Kidney epithelial cell (primary cell): ENCODE measurements around the gene CYP17A1. TPM values are rescaled to one million over a fixed set of nuclear protein-coding genes. Genes with fewer than 3 reads are reported as not detected.
"Not testable (repeated sequence)": the region's sequence is repeated elsewhere in the genome, so short reads cannot be mapped to it uniquely, and the experiment has no call there.

Source experiments
- DNase-seq: peaks from one replicate; pipeline ENCODE4 v3.0.0-alpha.2; 2010; ENCODE audit warnings: low read depth
- H3K27me3 ChIP-seq: 2 replicates; pipeline ENCODE4 v1.6.0; 2011; ENCODE audit warnings: low read length; ENCODE audit not compliant: control insufficient read depth, insufficient read depth
- H3K36me3 ChIP-seq: 2 replicates; pipeline ENCODE4 v1.5.1; 2011; ENCODE audit warnings: low read length; ENCODE audit not compliant: control insufficient read depth, insufficient read depth
- H3K4me3 ChIP-seq: 2 replicates; pipeline ENCODE4 v1.5.1; 2011; ENCODE audit warnings: low read depth, mild to moderate bottlenecking, control low read depth, low read length
- CTCF ChIP-seq: IDR thresholded peaks from 2 replicates; pipeline ENCODE4 v1.5.1; 2011; ENCODE audit warnings: mild to moderate bottlenecking, moderate library complexity, low read length, control low read depth, inconsistent platforms; ENCODE audit not compliant: insufficient read depth, poor library complexity, severe bottlenecking
- total RNA-seq: library from RNA; depleted of rRNA; stranded (reverse); fragments of >200 nt; gene quantifications from 2 replicates; pipeline ENCODE4 v1.2.3, GENCODE V29; 2015

The CYP17A1 gene
- total RNA-seq, 1 donor from 2014 or later = not detected

- no peak for DNase-seq
- TF ChIP-seq CTCF = no peak
- Histone ChIP-seq H3K36me3 (no peaks in the 10 kb centered on the region), H3K4me3 (no peak overlapping the region), H3K27me3 (no peaks in the 10 kb centered on the region)
These were observed 19.7 kb upstream of the CYP17A1 start for GRCh38 chr10:102856758-102857424.

- DNase-seq = peak; percentile 90
- H3K4me3 ChIP-seq, H3K27me3 ChIP-seq, H3K36me3 ChIP-seq: not testable (repeated sequence)
These were observed 18.7 kb upstream of the CYP17A1 start for GRCh38 chr10:102855731-102856436.

- DNase-seq, H3K36me3 ChIP-seq, H3K27me3 ChIP-seq, H3K4me3 ChIP-seq: not testable (repeated sequence)
These were observed 16.0 kb upstream of the CYP17A1 start for GRCh38 chr10:102853237-102853636.

- TF ChIP-seq CTCF = no peak
- no peak for DNase-seq
- H3K27me3 ChIP-seq = no peaks in the 10 kb centered on the region
- H3K36me3 ChIP-seq = no peaks in the 10 kb centered on the region
- no peak overlapping the region for H3K4me3 ChIP-seq
These were observed 12.9 kb upstream of the CYP17A1 start for GRCh38 chr10:102850025-102850518.

GRCh38 chr10:102845352-102845902 is 8.2 kb upstream of the CYP17A1 start:
- Histone ChIP-seq H3K36me3 (no peaks in the 10 kb centered on the region), H3K4me3 (no peak overlapping the region), H3K27me3 (no peaks in the 10 kb centered on the region)
- no peak for DNase-seq
- no peak for TF ChIP-seq CTCF

GRCh38 chr10:102844190-102844776 is 7.1 kb upstream of the CYP17A1 start:
- H3K36me3 ChIP-seq, DNase-seq: not testable (repeated sequence)

GRCh38 chr10:102843139-102843538 is 5.9 kb upstream of the CYP17A1 start:
- not testable (repeated sequence) for DNase-seq, H3K36me3 ChIP-seq, H3K4me3 ChIP-seq, H3K27me3 ChIP-seq

More at GRCh38 chr10:102844190-102844776, 7.1 kb upstream of the CYP17A1 start:
- H3K4me3 ChIP-seq, H3K27me3 ChIP-seq: not testable (repeated sequence)
